HCT116 (cell line): ENCODE results near the gene CHRNA4. TPM values are rescaled to one million over a fixed set of nuclear protein-coding genes. Genes with fewer than 3 reads are reported as not detected.

Experiments
- ATAC-seq: fragments of 200-7000 bp; cut with Tn5 transposase; 2 replicates; pipeline ENCODE4 v1.9.1; 2020; ENCODE audit warnings: mild to moderate bottlenecking, moderate library complexity
- BruUV-seq: library from RNA; stranded (reverse); fragments of 400-500 nt; replicated peaks from 2 replicates; lab custom pipeline; 2021; lab: Mats Ljungman, UMichigan
- CTCF ChIA-PET: fragments of 300-600 bp; sonication (Branson Sonifier 250); formaldehyde crosslinking; loops from one replicate; lab custom pipeline; 2021; ENCODE audit warnings: antibody characterized with exemption; lab: Charles Lee
- POLR2A ChIA-PET: fragments of 300-600, 350-600 bp; sonication (Branson Sonifier 250); formaldehyde crosslinking; loops from one replicate; lab custom pipeline; 2021; ENCODE audit warnings: antibody characterized with exemption; lab: Charles Lee
- RAD21 ChIA-PET, 2 experiments: fragments of 300-600 bp; sonication (Branson Sonifier 250); formaldehyde crosslinking; loops; one replicate each; lab custom pipeline; 2023; ENCODE audit warnings: low total read pairs in 2 of 2; ENCODE audit not compliant: uncharacterized antibody in 2 of 2, unreplicated experiment in 2 of 2, low non-redundant PET in 1 of 2; lab: Charles Lee
- DNase-seq: peaks from one replicate; pipeline ENCODE4 v3.0.0-alpha.2; 2010; ENCODE audit warnings: low read depth, low spot score
- H2AFZ ChIP-seq: fragments of 200-600 bp; shearing (Covaris generic), sonication (generic); 2 replicates; pipeline ENCODE4 v1.6.1; 2017; ENCODE audit warnings: low read depth, mixed run types, mixed read lengths, antibody characterized with exemption, low read length; ENCODE audit not compliant: poor library complexity, severe bottlenecking
- H3K27ac ChIP-seq: 2 replicates; pipeline ENCODE4 v1.5.1; 2012; ENCODE audit warnings: low read depth, low read length
- H3K27me3 ChIP-seq: fragments of 200-600 bp; sonication (generic); 2 replicates; pipeline ENCODE4 v1.6.1; 2016; ENCODE audit warnings: mixed run types, low read length, mixed read lengths; ENCODE audit not compliant: insufficient read depth
- H3K36me3 ChIP-seq, 2 experiments: fragments of 200-500 bp in 1 of 2; fragments of 200-600 bp in 1 of 2; sonication (Bioruptor generic) in 1 of 2; sonication (generic) in 1 of 2; 2 replicates each; pipeline versions ENCODE4 v1.5.1 to v1.6.1; 2014 to 2016; ENCODE audit warnings: low read length in 2 of 2, inconsistent platforms in 1 of 2, mixed read lengths in 1 of 2, mixed run types in 1 of 2; ENCODE audit not compliant: insufficient read depth in 2 of 2, control insufficient read depth in 1 of 2
- H3K4me1 ChIP-seq, 2 experiments: fragments of 200-600 bp in 1 of 2; sonication (generic) in 1 of 2; 2 replicates each; pipeline versions ENCODE4 v1.5.1 to v1.6.1; 2012 to 2017; ENCODE audit warnings: low read length in 2 of 2, inconsistent platforms in 1 of 2, mild to moderate bottlenecking in 1 of 2, mixed read lengths in 1 of 2, mixed run types in 1 of 2, moderate library complexity in 1 of 2; ENCODE audit not compliant: insufficient read depth in 2 of 2, control insufficient read depth in 1 of 2
- H3K4me2 ChIP-seq: fragments of 200-600 bp; sonication (generic); 2 replicates; pipeline ENCODE4 v1.6.1; 2017; ENCODE audit warnings: mixed run types, low read length, mixed read lengths
- H3K4me3 ChIP-seq, 2 experiments: fragments of 200-600 bp in 1 of 2; sonication (generic) in 1 of 2; replicated peaks in 1 of 2; 2 replicates each; pipeline ENCODE4 v1.5.1; 2011 to 2016; ENCODE audit warnings: low read length in 2 of 2, control low read depth in 1 of 2, low read depth in 1 of 2, mild to moderate bottlenecking in 1 of 2, mixed read lengths in 1 of 2, mixed run types in 1 of 2
- H3K79me2 ChIP-seq: fragments of 200-600 bp; sonication (generic); 2 replicates; pipeline ENCODE4 v1.6.1; 2017; ENCODE audit warnings: mild to moderate bottlenecking, mixed run types, low read length, moderate library complexity, mixed read lengths; ENCODE audit not compliant: insufficient read depth
- H3K9ac ChIP-seq: fragments of 200-600 bp; sonication (generic); 2 replicates; pipeline ENCODE4 v1.6.1; 2016; ENCODE audit warnings: low read length, mixed read lengths
- H3K9me2 ChIP-seq: fragments of 200-600 bp; sonication (generic), shearing (Covaris generic); 2 replicates; pipeline ENCODE4 v1.6.1; 2017; ENCODE audit warnings: mixed run types, mild to moderate bottlenecking, moderate library complexity; ENCODE audit not compliant: insufficient read depth
- H3K9me3 ChIP-seq, 2 experiments: fragments of 200-500 bp in 1 of 2; fragments of 200-600 bp in 1 of 2; sonication (Bioruptor generic) in 1 of 2; sonication (generic) in 1 of 2; 2 replicates each; pipeline ENCODE4 v1.6.1; 2014 to 2017; ENCODE audit warnings: low read length in 2 of 2, mixed read lengths in 2 of 2, inconsistent platforms in 1 of 2, low read depth in 1 of 2, mild to moderate bottlenecking in 1 of 2, mixed run types in 1 of 2, moderate library complexity in 1 of 2; ENCODE audit not compliant: control insufficient read depth in 1 of 2, insufficient read depth in 1 of 2
- H4K20me1 ChIP-seq: fragments of 200-600 bp; sonication (generic), shearing (Covaris generic); 2 replicates; pipeline ENCODE4 v1.6.1; 2017; ENCODE audit warnings: mixed run types, mild to moderate bottlenecking, moderate library complexity; ENCODE audit not compliant: insufficient read depth
- CEBPB ChIP-seq: IDR thresholded peaks from 2 replicates; pipeline ENCODE4 v1.6.1; 2012; ENCODE audit warnings: low read depth
- CTCF ChIP-seq, 3 experiments: fragments of 200-600 bp in 1 of 3; sonication (generic) in 1 of 3; IDR thresholded peaks in 2 of 3; conservative IDR thresholded peaks in 1 of 3; 2 replicates each; pipeline ENCODE4 v1.5.1; 2012 to 2017; ENCODE audit warnings: low read depth in 2 of 3, low read length in 2 of 3, antibody characterized with exemption in 1 of 3, borderline replicate concordance in 1 of 3, control low read depth in 1 of 3, mild to moderate bottlenecking in 1 of 3, mixed read lengths in 1 of 3, mixed run types in 1 of 3, moderate library complexity in 1 of 3; ENCODE audit not compliant: insufficient read depth in 1 of 3
- EGR1 ChIP-seq: IDR thresholded peaks from 2 replicates; pipeline ENCODE4 v1.6.1; 2012; ENCODE audit warnings: low read depth
- EZH2 ChIP-seq: fragments of 200-600 bp; sonication (generic); IDR thresholded peaks from 2 replicates; pipeline ENCODE4 v1.6.1; 2017; ENCODE audit warnings: antibody characterized with exemption, mixed run types
- EZH2phosphoT487 ChIP-seq: fragments of 200-600 bp; IDR thresholded peaks from 2 replicates; pipeline ENCODE4 v1.6.1; 2018; ENCODE audit warnings: antibody characterized with exemption, borderline replicate concordance
- JUND ChIP-seq: IDR thresholded peaks from 2 replicates; pipeline ENCODE4 v1.6.1; 2012
- POLR2A ChIP-seq: IDR thresholded peaks from 2 replicates; pipeline ENCODE4 v1.7.0; 2011; ENCODE audit warnings: borderline replicate concordance; ENCODE audit not compliant: insufficient read depth, insufficient read length; ENCODE audit errors: extremely low read depth
- POLR2AphosphoS5 ChIP-seq: IDR thresholded peaks from 2 replicates; pipeline ENCODE4 v1.6.1; 2011; ENCODE audit warnings: mild to moderate bottlenecking, low read depth, low read length, moderate library complexity
- RAD21 ChIP-seq: IDR thresholded peaks from 2 replicates; pipeline ENCODE4 v1.6.1; 2012; ENCODE audit warnings: low read depth, mild to moderate bottlenecking
- SRF ChIP-seq: IDR thresholded peaks from 2 replicates; pipeline ENCODE4 v1.6.1; 2012; ENCODE audit warnings: low read depth
- YY1 ChIP-seq: IDR thresholded peaks from 2 replicates; pipeline ENCODE4 v1.6.1; 2011; ENCODE audit warnings: low read length, low read depth, moderate library complexity, mild to moderate bottlenecking; ENCODE audit not compliant: insufficient replicate concordance; ENCODE audit errors: extremely low read depth
- ZBTB33 ChIP-seq: IDR thresholded peaks from 2 replicates; pipeline ENCODE4 v1.6.1; 2011; ENCODE audit warnings: mild to moderate bottlenecking, low read length, moderate library complexity; ENCODE audit not compliant: insufficient replicate concordance; ENCODE audit errors: extremely low read depth
- ZFX ChIP-seq: fragments of 450-650 bp; IDR thresholded peaks from 2 replicates; pipeline ENCODE4 v1.6.1; 2017
- intact Hi-C: fragments of 100-400 bp; cut with micrococcal nuclease; formaldehyde crosslinking; loops from 2 replicates; pipeline ENCODE4 v1.10.0; 2022
- total RNA-seq: library from RNA; stranded (reverse); gene quantifications from one replicate; pipeline ENCODE4 v1.2.1, GENCODE V29; 2021; ENCODE audit not compliant: unreplicated experiment

CHRNA4 gene
- total RNA-seq, 1 experiment from 2014 or later = not detected

GRCh38 chr20:63409834-63410435 is 48.8 kb upstream of the CHRNA4 start:
- Histone ChIP-seq H3K27me3 (no peaks in the 10 kb centered on the region), H2AFZ (no peak overlapping the region), H3K4me3 (peak overlapping the region; percentile 17 to 57; a peak in 3 of 4 replicates), H3K4me1 (peaks cover 0 to 12% of the 10 kb centered on the region in 2 experiments; a peak in 1 of 4 replicates), H3K27ac (peak overlapping the region; percentile 40; the same call in 1 of the 2 replicates), H3K4me2 (peak overlapping the region; percentile 47), H3K36me3 (no peaks in the 10 kb centered on the region), H3K9me2 (no peaks in the 10 kb centered on the region), H3K79me2 (no peaks in the 10 kb centered on the region), H3K9ac (no peak overlapping the region), H4K20me1 (no peaks in the 10 kb centered on the region)
- intact Hi-C loops = no loop called here
- ChIA-PET POLR2A (no interaction called here), RAD21 (no interaction called here)
- no peak for DNase-seq
- no TSS peak for BruUV-seq
- TF ChIP-seq EGR1 (no peak), POLR2A (peak; percentile 46)
- TF ChIP-seq, all 23 proteins: peak for 1
- no peaks in the 10 kb centered on the region for H3K9me3 ChIP-seq
- peak; percentile 23 for ATAC-seq
- CTCF ChIA-PET = interaction anchor here (1.0 kb wide), 1 partner anchor 28 kb away, joined by 3 read pairs; no protein-coding TSS in a partner anchor

DNA sequence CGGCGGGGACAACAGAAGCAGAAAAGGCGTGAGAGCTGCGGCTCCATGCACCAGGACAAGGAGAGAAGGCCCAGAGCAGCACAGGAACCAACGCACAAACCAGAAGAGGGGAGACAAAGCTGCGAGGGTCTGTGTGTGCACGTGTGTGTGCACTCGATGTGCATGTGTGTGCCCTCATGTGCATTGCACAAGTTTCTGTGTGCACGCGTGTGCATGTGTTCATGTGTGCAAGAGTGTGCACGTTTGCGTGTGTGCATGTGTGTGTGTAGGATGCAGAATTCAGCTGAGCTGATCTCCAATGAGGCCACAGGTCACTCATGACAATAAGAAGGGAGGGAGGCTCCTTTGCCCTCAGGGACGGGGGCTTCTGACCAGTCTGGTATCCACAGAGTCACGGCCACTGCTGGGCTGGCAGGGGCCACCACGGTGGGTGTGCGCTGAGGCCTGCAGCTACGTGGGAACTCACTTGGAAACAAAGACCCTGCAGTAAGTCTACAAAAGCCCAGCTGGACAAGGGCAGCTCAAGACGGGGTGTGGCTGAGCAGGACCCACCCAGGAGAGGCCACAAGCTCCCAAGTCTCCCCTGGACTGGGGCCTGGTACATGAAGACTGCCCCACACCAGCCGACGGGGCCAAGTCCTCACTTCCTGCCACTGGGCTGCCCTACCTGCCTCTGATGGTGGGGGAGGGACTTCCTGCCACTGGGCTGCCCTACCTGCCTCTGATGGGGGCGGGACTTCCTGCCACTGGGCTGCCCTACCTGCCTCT is 48.1 kb upstream of the CHRNA4 start:
- ChIA-PET CTCF (interaction anchor here (1.0 kb wide), 1 partner anchor 27 kb away, joined by 3 read pairs; no protein-coding TSS in a partner anchor), POLR2A (no interaction called here), RAD21 (no interaction called here)
- H3K27ac ChIP-seq = peak overlapping the region; percentile 69
- no peaks in the 10 kb centered on the region for H3K79me2 ChIP-seq
- no peaks in the 10 kb centered on the region for H3K9me3 ChIP-seq
- H3K27me3 ChIP-seq = no peaks in the 10 kb centered on the region
- peak; percentile 89 for ATAC-seq
- no peaks in the 10 kb centered on the region for H3K36me3 ChIP-seq
- BruUV-seq = TSS peak; percentile 91
- no peak overlapping the region for H2AFZ ChIP-seq
- H3K9me2 ChIP-seq = no peaks in the 10 kb centered on the region
- H4K20me1 ChIP-seq = no peaks in the 10 kb centered on the region
- H3K4me1 ChIP-seq = peaks cover 0 to 12% of the 10 kb centered on the region in 2 experiments; a peak in 1 of 4 replicates
- H3K4me3 ChIP-seq = peak overlapping the region; percentile 55 to 57
- H3K9ac ChIP-seq = peak overlapping the region; percentile 49
- intact Hi-C loops = no loop called here
- peak overlapping the region; percentile 61 for H3K4me2 ChIP-seq
- peak; percentile 62 for DNase-seq
- TF ChIP-seq POLR2AphosphoS5 = peak; percentile 89
- TF ChIP-seq JUND = no peak
- TF ChIP-seq ZBTB33 = no peak
- no peak for TF ChIP-seq RAD21
- TF ChIP-seq EZH2phosphoT487 = no peak
- TF ChIP-seq YY1 = peak; percentile 13
- TF ChIP-seq POLR2A = peak; percentile 58
- TF ChIP-seq ZFX = peak; percentile 72; the same call in 1 of the 2 replicates
- TF ChIP-seq EZH2 = no peak
- TF ChIP-seq CTCF (IDR thresholded peaks at IDR 0.05 in 2 of 3, conservative IDR thresholded peaks at IDR 0.05 in 1 of 3; ENCODE audit: borderline replicate concordance in 1 of 3, insufficient read depth in 1 of 3, low read depth in 2 of 3, low read length in 2 of 3) = no peak
- no peak for TF ChIP-seq CEBPB
- no peak for TF ChIP-seq SRF
